Measurements from ENCODE around the gene MGST3.

GRCh38 chr1:165628147-165628822 lies 2.7 kb upstream of the MGST3 start:
- TF ChIP-seq CTCF (IDR thresholded peaks at IDR 0.05) (no peak), POLR2A (IDR thresholded peaks at IDR 0.05) (no peak)

Measured in Peyer's patch (tissue), 4 donors.